Measurements from ENCODE around the gene VTA1.

GRCh38 chr6:142189057-142189456 lies 42.0 kb downstream of the VTA1 start:
- TF ChIP-seq, protein P1, sequence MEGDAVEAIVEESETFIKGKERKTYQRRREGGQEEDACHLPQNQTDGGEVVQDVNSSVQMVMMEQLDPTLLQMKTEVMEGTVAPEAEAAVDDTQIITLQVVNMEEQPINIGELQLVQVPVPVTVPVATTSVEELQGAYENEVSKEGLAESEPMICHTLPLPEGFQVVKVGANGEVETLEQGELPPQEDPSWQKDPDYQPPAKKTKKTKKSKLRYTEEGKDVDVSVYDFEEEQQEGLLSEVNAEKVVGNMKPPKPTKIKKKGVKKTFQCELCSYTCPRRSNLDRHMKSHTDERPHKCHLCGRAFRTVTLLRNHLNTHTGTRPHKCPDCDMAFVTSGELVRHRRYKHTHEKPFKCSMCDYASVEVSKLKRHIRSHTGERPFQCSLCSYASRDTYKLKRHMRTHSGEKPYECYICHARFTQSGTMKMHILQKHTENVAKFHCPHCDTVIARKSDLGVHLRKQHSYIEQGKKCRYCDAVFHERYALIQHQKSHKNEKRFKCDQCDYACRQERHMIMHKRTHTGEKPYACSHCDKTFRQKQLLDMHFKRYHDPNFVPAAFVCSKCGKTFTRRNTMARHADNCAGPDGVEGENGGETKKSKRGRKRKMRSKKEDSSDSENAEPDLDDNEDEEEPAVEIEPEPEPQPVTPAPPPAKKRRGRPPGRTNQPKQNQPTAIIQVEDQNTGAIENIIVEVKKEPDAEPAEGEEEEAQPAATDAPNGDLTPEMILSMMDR (conservative IDR thresholded peaks at IDR 0.05; ENCODE audit: low read length): no peak
- no peak for TF ChIP-seq EZH2phosphoT487 (IDR thresholded peaks at IDR 0.05; ENCODE audit: borderline replicate concordance)
